Mucosa of gallbladder (tissue), 1 donor: ENCODE measurements around the gene OTUD6A. TPM values are rescaled to one million over a fixed set of nuclear protein-coding genes. Genes with fewer than 3 reads are reported as not detected.

Experiments
- DNase-seq: peaks from one replicate; pipeline ENCODE4 v3.0.0-alpha.2; 2020; ENCODE audit warnings: low spot score
- total RNA-seq: library from RNA; stranded (reverse); gene quantifications from one replicate; pipeline ENCODE4 v1.2.1, GENCODE V29; 2021
- donor health status: DM: no; HTN: no; CAD: no.

OTUD6A gene
- total RNA-seq = not detected

GRCh38 chrX:70062076-70062475, at the start of gene OTUD6A:
Gene OTUD6A, plus strand, starts transcription at chrX:70062457. Its CDS starts 68 bp downstream, at chrX:70062525.
- no peak for DNase-seq

DNA sequence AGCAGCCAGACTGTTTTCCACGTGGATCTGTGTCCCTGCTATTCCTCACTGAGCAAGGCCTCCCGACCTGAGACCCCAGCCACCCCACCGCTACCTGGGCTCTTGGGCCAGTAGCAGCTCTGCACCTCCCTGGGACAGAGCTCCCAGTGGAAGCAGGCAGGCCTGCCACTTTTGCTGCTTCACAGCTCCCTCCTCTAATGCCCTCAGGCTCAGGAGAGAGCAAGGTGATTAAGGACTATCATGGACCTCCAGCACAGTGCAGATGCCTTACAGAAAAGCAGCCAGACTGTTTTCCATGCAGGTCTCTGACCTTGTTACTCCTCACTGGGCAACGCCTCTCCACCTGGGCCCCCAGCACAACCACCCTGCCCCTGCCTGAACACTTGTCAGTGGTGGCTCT, 49.5 kb upstream of the OTUD6A start:
- DNase-seq = no peak

DNA sequence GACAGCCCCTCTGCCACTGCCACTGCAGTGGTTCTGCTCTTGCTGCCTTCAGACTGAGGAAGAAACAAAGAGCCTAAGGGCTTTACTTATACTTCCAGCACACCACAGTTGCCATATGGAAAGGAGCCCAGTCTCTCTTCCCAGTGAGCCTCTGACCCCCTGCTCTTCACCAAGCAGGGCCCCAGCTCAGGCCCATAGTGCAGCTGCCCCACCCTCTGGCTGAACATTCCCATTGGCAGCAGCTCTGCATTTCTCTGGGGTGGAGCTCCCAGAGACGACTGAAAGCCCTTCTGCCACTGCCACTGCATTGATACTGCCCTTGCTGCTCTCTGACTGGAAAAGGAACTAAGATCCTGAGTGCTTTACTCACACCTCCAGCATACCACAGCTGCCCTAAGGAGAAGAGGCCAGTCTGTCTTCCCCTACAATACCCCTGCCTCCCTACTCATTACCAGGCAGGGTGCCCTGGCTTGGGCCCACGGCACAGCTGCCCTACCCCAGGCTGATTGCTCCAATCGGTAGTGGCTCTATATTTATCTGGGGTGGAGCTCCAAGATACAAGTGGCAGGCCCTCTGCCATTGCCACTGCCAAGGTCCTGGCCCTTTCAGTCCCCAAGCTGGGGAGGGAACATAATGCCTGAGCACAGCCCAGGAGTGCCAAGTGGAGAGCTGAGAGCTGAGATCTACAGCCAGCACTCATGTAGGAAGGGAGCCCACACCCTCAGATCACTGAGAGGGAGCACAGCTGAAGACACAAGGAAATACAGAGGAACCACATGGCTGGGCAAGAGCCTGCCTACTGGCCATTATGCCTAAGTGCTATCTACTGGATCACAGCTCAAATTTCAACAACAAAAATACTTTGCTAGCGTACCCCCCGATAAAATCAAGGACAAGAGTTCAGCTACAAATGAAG, 48.5 kb upstream of the OTUD6A start:
- DNase-seq = no peak

- no peak for DNase-seq
These were observed 45.7 kb upstream of the OTUD6A start for GRCh38 chrX:70016513-70016912.

GRCh38 chrX:70022616-70023015, 39.6 kb upstream of the OTUD6A start:
- DNase-seq = no peak

DNA sequence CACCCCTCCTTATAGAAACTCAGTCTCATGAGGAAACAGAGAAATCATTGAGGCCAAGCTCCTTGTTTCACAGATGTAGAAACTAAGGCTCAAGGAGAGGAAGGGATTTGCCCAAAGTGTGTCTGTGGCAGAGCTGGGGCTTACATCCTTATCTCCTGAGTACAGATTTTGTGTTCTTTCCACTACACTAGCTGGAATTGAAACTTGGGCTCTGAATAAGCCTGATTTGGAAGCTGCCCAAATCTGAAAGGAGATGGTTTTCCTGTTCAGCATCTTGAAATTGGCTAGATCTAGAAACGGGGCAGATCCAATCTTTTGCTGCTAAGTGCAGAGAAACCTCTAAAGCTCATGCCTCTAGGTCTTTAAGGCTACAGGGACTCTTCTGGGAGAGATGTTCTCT, 36.8 kb upstream of the OTUD6A start:
- no peak for DNase-seq

- no peak for DNase-seq
These were observed 36.0 kb upstream of the OTUD6A start for GRCh38 chrX:70026112-70026850.

DNA sequence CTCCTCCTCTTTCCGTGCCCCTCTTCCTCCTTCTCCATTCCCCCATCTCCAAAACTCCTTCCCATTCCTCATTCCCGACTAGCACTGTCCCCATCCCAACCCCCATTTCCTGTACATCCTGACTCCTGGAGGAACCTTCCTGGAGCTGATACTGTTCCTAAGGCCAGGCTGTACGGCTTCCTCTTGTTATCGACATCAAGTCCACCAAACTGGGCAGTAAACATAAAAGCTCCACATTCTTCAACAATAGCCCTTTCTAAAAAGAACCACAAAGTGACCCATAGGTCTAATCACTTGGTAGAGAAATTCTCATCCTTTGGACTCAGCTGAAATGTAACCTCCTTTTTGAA, 35.4 kb upstream of the OTUD6A start:
- no peak for DNase-seq

DNA sequence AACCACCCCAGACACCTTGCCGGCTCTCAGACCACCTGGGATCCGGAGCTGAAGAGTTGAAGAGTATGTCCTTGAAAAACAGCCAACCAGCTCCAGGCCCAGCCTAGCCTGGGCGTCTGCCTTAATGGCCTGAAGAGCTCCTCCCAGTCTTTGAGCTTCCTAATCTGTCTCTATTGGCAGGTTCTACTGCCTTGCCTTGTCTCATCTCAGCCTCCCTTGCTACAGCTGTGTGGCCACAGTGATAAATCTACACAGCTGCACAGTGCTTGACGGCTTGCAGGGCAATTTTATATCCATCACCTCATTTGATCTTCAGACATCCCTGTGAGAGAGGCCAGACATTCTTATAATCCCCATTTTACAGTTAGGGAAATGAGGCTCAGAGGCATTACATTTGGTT, 32.4 kb upstream of the OTUD6A start:
- no peak for DNase-seq

DNA sequence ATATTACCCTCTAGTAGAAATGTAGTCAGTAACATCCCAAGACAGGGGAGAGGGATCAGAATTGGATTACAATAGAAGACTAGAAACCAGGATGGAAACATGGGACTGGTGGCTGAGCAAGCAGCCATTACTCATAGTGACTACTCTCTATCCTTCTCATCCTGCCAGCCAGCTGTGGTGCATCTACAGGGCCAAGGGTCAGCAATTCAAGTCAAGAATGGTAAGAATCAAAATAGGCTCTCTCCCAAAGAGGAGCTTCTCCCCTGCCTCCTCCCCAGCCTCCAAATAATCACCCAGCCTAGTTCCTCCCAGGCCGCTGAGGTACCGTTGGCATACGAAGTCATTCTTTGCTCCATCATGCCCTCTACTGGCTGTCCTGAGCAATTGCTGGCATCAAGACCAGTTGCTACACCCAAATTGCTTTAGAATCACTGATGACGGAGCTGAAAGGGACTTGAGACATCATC, 31.9 kb upstream of the OTUD6A start:
- DNase-seq = no peak

GRCh38 chrX:70032792-70033191, 29.5 kb upstream of the OTUD6A start:
- DNase-seq = no peak

GRCh38 chrX:70033348-70034051, 28.8 kb upstream of the OTUD6A start:
- no peak for DNase-seq

DNA sequence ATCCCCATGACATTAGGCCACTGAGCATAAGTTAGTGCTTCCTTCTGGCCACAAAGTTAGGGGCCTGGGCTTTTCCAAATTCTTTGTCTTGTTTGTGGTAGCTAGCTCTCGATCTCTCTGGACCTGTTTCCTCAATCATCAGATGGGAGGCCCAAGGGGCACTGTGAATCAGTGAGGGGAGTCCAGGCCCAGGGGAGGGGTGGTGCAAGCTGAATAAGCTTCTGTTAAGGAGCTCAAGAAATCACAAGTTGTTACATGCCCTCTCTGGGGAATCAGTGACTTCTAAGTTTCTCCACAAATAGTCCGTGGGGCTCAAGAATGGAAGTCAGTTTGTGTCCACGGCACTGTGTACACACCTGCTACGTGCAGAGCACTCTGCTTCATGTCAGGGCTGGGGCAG, 27.6 kb upstream of the OTUD6A start:
- DNase-seq = no peak

GRCh38 chrX:70038515-70038914, 23.7 kb upstream of the OTUD6A start:
- no peak for DNase-seq

GRCh38 chrX:70038951-70039350, 23.3 kb upstream of the OTUD6A start:
- no peak for DNase-seq

- no peak for DNase-seq
These were observed 22.5 kb upstream of the OTUD6A start for GRCh38 chrX:70039758-70040157.

DNA sequence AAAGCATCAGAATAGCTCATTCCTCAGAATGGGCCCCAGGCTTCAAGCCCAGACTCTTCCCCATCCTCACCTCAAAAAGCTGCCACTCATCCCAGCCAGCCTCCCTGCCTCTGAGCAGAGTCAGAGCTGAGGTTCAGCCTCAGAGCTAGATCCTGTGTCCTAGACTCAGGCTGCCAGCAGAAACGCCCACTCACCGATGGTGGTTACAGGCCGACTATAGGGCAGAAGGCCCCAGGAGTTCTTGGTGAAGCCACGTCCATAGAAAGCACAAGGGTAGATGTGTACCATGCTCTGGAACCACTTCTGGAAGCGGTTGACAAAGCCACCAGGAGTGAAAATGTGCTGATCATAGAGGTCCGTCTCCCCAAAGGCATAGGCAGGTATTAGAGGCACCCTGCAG, 20.3 kb upstream of the OTUD6A start:
- DNase-seq = no peak

- DNase-seq = peak; percentile 23
These were observed 19.6 kb upstream of the OTUD6A start for GRCh38 chrX:70042399-70043371.

DNA sequence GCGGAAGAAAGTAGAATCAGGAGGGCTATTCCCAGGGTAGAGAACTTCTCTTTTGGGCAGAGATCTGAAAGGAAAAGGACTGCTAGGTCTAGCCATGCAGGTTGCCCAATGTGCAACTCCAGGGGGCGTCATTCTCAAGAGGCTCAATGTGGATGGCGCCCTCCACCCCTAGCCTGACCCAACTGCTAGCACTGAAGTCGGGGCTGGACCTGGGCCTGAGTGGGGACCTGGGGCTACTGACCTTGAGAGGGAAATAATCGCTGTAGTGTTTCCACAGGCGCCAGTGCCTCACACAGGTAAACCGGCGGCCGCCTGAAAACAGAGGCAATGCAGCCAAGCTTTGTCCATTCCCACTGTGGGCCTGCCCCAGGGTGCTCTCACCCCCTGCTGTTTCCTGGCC, 18.6 kb upstream of the OTUD6A start:
- DNase-seq = no peak

DNA sequence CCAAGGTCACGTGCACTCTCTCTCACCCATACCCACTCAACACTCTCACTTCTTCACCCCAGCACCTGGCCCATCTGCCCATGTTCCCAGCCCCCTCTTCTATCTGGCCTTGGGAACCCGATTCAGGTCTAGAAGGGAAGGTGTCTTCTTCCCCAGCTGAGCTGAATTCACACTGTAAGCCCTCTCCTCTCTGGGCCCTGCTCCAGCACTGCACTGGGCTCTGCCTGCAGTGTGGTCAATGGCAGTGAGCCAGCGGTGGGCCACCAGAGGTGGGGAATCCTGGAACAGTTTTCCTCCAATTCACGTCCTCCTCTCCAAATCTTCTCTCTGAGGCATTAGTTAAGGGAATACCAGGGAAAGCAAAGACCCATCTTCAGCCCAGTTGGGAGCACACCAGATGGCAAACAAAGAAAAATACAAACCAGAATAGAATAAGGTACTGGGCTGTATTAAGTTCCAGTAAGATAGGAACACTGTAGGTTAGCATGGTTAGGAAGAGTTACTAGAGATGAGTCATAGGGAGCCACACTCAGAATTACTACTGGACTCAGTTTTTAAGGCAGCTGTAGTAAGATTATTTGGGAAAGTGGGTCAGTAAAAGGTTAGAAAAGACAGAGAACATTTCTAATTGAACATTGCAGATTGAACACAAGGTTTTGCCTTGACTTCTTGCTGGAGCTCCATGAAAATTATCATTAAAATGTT, 17.6 kb upstream of the OTUD6A start:
- DNase-seq = no peak

DNA sequence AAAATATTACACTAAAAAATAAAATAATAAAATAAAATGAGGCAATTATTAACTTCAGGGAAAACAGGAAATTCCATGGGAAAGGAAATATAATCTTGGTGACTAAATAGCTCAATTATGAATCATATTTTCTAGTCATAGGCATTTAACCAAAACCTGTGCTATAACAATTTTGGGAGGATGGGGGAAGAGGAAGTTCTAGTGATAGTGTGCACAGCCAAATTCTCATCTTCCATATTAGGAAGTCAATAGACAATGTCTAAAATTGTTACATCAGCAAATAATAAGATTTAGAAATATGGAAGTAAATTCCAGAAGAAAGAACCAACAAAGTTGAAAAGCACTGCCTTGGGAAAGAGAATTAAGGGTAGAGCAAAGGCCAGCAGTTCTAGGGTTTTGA, 15.3 kb upstream of the OTUD6A start:
- no peak for DNase-seq
